BLaER1 (cell line): ENCODE data around the gene FOXP1.

ENCODE experiments used
- H3K27ac ChIP-seq: shearing (Covaris generic); formaldehyde crosslinking; 2 replicates; pipeline ENCODE4 v1.8.1; 2022
- H3K27me3 ChIP-seq: shearing (Covaris generic); formaldehyde crosslinking; 2 replicates; pipeline ENCODE4 v1.8.1; 2022
- H3K36me3 ChIP-seq: shearing (Covaris generic); formaldehyde crosslinking; 2 replicates; pipeline ENCODE4 v1.8.1; 2022
- H3K4me1 ChIP-seq: shearing (Covaris generic); formaldehyde crosslinking; 2 replicates; pipeline ENCODE4 v1.8.1; 2022
- H3K4me2 ChIP-seq: shearing (Covaris generic); formaldehyde crosslinking; 2 replicates; pipeline ENCODE4 v1.8.1; 2022
- H3K4me3 ChIP-seq: shearing (Covaris generic); formaldehyde crosslinking; 2 replicates; pipeline ENCODE4 v1.8.1; 2022
- H3K9ac ChIP-seq: shearing (Covaris generic); formaldehyde crosslinking; 2 replicates; pipeline ENCODE4 v1.8.1; 2022
- H3K9me3 ChIP-seq: shearing (Covaris generic); formaldehyde crosslinking; 2 replicates; pipeline ENCODE4 v1.8.1; 2022
- H4K20me1 ChIP-seq: shearing (Covaris generic); formaldehyde crosslinking; 2 replicates; pipeline ENCODE4 v1.8.1; 2022
- Cebpa-rat ChIP-seq: shearing (Covaris generic); IDR thresholded peaks from 2 replicates; pipeline ENCODE4 v1.8.1; 2022

The FOXP1 gene

DNA sequence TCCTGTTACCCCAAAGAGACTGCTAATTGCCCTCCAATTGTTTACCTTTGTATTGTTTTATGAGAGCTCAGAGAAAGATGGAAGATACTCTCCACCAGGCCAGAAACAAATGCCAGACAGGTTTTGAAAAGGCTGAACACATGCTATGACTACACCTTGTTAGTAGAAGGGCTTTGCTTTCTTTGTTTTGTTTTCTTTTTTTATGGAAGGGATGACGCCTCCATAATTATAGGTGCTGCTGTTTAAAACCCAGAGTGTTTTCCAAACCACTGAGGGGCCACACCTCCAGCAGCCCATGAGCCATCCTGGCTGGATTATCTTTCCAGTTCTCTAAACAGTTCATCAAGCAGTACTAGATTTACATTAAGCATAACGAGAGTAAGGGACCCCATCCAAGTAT lies 5.6 kb upstream of the FOXP1 start:
- H3K36me3 ChIP-seq = no peaks in the 10 kb centered on the region
- TF ChIP-seq Cebpa-rat = no peak
- H3K4me2 ChIP-seq = no peak overlapping the region
- no peak overlapping the region for H3K4me3 ChIP-seq
- H3K27me3 ChIP-seq = no peaks in the 10 kb centered on the region
- H4K20me1 ChIP-seq = no peaks in the 10 kb centered on the region
- H3K27ac ChIP-seq = no peak overlapping the region
- no peaks in the 10 kb centered on the region for H3K9me3 ChIP-seq
- H3K4me1 ChIP-seq = peaks cover 19% of the 10 kb centered on the region; the same call in 1 of the 2 replicates
- no peak overlapping the region for H3K9ac ChIP-seq

DNA sequence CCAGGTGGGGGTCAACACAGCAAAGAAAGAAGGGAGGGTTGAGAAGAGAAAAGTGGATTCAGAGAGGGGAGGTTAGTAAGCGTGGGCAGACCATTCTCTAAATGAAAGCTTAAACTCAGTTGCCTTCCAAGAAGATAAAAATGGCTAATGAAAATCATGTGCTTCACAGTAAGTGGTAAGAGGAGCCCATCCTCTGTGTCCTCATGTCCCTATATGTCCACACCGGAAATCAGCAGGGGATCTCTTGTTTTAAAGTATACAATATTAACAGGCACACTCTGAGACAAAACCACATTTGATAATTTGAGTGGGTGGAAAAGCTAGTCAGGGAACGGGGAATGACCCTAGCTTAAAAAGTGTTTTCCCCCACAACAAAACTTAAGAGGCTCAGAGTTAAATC lies 4.4 kb upstream of the FOXP1 start:
- H3K27ac ChIP-seq = no peak overlapping the region

GRCh38 chr3:71586810-71587242 lies 3.3 kb upstream of the FOXP1 start:
- peaks cover 21% of the 10 kb centered on the region for H3K4me1 ChIP-seq
- no peaks in the 10 kb centered on the region for H3K36me3 ChIP-seq
- H3K4me3 ChIP-seq = no peak overlapping the region
- no peaks in the 10 kb centered on the region for H3K9me3 ChIP-seq
- peaks cover 4% of the 10 kb centered on the region for H4K20me1 ChIP-seq
- no peak for TF ChIP-seq Cebpa-rat
- no peak overlapping the region for H3K27ac ChIP-seq
- no peak overlapping the region for H3K4me2 ChIP-seq
- no peak overlapping the region for H3K9ac ChIP-seq
- H3K27me3 ChIP-seq = peaks cover 13% of the 10 kb centered on the region

More for the DNA sequence above, 4.4 kb upstream of the FOXP1 start:
- Histone ChIP-seq H3K36me3 (no peaks in the 10 kb centered on the region), H3K4me3 (no peak overlapping the region), H3K9me3 (no peaks in the 10 kb centered on the region), H4K20me1 (no peaks in the 10 kb centered on the region), H3K27me3 (peaks cover 1% of the 10 kb centered on the region), H3K4me2 (no peak overlapping the region), H3K9ac (no peak overlapping the region), H3K4me1 (peaks cover 19% of the 10 kb centered on the region; the same call in 1 of the 2 replicates)
- no peak for TF ChIP-seq Cebpa-rat

DNA sequence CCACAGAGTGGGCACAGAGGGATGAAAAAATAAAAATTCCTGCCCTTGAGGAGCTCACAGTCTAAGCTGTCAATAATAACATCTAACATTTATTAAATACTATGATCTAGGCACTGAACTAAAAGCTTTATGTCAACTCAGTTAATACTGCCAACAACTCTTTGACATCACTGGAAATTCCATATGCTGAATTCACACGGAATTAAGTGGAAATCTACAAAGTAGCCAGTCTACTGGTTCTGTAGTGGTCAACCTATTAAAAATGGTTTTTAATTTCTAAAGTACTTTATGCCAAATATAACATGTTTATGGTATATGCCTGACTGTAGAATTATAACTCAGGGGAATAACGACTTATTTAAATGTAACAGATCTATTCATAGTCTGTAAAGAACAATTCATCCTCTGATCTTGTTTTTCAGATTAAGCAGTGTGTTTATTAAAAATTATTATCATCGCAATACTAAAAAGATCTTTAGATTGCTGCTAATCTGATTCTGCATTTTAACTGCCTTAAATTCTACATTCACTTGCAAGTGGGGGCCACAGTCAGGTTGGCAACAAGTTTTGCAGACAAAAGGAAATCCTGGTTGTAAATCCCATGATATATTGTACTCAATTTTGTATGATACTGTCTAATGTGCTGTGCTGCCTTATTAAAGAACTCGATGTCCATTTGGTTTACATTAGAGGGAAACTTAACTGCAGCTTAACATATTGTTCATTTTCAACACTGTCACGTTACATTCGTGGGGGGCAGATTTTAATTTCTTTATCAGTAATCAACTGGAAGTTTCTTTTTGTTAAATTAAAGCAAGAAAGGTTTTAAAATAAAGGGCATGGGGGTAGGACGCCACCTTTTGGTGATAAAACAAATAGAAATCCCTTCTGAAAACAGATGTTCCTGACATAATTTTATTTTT lies 2.6 kb upstream of the FOXP1 start:
- H3K27ac ChIP-seq = no peak overlapping the region
- peak overlapping the region; percentile 76; the same call in 1 of the 2 replicates for H3K4me2 ChIP-seq
- H3K27me3 ChIP-seq = peaks cover 19% of the 10 kb centered on the region
- H3K36me3 ChIP-seq = no peaks in the 10 kb centered on the region
- no peaks in the 10 kb centered on the region for H3K9me3 ChIP-seq
- no peak for TF ChIP-seq Cebpa-rat
- no peak overlapping the region for H3K4me3 ChIP-seq
- H4K20me1 ChIP-seq = peaks cover 11% of the 10 kb centered on the region
- H3K9ac ChIP-seq = no peak overlapping the region
- peaks cover 28% of the 10 kb centered on the region for H3K4me1 ChIP-seq

DNA sequence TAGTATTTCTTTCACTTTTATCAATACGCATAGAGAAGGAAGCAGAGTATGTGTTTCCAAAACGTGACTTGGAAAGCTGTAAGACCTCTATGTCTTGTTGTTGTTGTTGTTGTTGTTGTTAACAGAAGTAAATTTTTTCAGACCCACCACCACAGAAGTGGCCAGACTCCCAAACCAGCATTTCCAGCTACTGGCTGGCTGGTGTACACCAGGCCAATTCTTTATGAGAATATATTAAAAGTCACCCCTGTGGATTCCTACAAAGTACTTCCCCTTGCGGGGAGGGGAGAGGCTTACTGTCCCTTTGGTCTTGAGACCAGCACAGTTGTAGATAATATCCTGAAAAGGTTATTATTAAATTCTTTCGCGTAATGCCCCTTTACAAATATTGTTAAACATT lies 1.6 kb upstream of the FOXP1 start:
- Histone ChIP-seq H3K4me1 (peaks cover 30% of the 10 kb centered on the region), H3K36me3 (no peaks in the 10 kb centered on the region), H3K9ac (no peak overlapping the region), H4K20me1 (peaks cover 21% of the 10 kb centered on the region), H3K27me3 (peaks cover 30% of the 10 kb centered on the region), H3K4me2 (peak overlapping the region; percentile 76), H3K9me3 (no peaks in the 10 kb centered on the region), H3K4me3 (peak overlapping the region; percentile 83), H3K27ac (no peak overlapping the region)
- no peak for TF ChIP-seq Cebpa-rat

DNA sequence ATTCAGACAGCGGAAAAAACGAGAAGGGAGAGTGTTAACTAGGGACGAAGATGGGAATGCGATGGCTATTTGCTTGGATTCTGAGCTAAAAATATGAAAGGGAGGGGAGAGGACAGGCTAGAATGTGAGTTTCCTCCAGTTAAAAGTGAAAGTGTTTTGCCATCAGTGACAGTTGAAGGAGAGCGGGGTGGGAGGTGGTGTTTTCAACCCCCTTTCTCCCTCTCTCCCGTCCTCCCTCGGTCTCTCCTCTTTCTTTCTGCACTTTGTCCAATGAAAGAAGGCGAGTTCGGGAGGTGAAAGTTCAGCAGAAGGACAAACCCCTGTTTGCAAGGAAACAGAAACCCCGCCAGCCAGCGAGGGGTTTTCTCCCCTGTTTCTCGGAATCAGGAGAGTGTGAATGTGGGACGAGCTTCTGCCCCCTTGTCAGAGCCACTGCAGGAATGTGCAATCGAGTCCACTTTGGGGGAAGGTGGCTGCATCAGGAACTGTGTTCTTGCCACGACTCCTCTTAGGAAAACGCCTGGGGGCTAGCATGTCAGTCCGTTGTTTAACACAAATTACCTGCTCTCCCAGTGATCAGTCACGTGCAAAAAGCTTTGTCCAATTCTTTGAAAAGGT lies 975 bp upstream of the FOXP1 start:
- H3K27me3 ChIP-seq = peaks cover 36% of the 10 kb centered on the region
- H3K9me3 ChIP-seq = no peaks in the 10 kb centered on the region
- no peaks in the 10 kb centered on the region for H3K36me3 ChIP-seq
- peak overlapping the region; percentile 76 for H3K4me2 ChIP-seq
- H3K4me1 ChIP-seq = peaks cover 30% of the 10 kb centered on the region
- TF ChIP-seq Cebpa-rat = no peak
- H4K20me1 ChIP-seq = peaks cover 28% of the 10 kb centered on the region
- peak overlapping the region; percentile 37 for H3K27ac ChIP-seq
- H3K9ac ChIP-seq = peak overlapping the region; percentile 67
- H3K4me3 ChIP-seq = peak overlapping the region; percentile 83

- Histone ChIP-seq H3K4me2 (peak overlapping the region; percentile 97), H3K9ac (peak overlapping the region; percentile 86), H3K36me3 (no peaks in the 10 kb centered on the region), H3K4me3 (peak overlapping the region; percentile 83), H3K9me3 (no peaks in the 10 kb centered on the region), H3K27me3 (peaks cover 52% of the 10 kb centered on the region), H3K27ac (peak overlapping the region; percentile 90), H3K4me1 (peaks cover 30% of the 10 kb centered on the region), H4K20me1 (peaks cover 44% of the 10 kb centered on the region)
- no peak for TF ChIP-seq Cebpa-rat
These were observed 639 bp downstream of the FOXP1 start for GRCh38 chr3:71582612-71583565.

GRCh38 chr3:71582036-71582611 lies 1.4 kb downstream of the FOXP1 start:
- peak overlapping the region; percentile 86 for H3K9ac ChIP-seq
- H3K36me3 ChIP-seq = no peaks in the 10 kb centered on the region
- H3K27me3 ChIP-seq = peaks cover 59% of the 10 kb centered on the region
- H4K20me1 ChIP-seq = peaks cover 52% of the 10 kb centered on the region
- H3K9me3 ChIP-seq = no peaks in the 10 kb centered on the region
- peak overlapping the region; percentile 90 for H3K27ac ChIP-seq
- peaks cover 30% of the 10 kb centered on the region for H3K4me1 ChIP-seq
- H3K4me3 ChIP-seq = peak overlapping the region; percentile 83
- peak overlapping the region; percentile 97 for H3K4me2 ChIP-seq
- no peak for TF ChIP-seq Cebpa-rat

DNA sequence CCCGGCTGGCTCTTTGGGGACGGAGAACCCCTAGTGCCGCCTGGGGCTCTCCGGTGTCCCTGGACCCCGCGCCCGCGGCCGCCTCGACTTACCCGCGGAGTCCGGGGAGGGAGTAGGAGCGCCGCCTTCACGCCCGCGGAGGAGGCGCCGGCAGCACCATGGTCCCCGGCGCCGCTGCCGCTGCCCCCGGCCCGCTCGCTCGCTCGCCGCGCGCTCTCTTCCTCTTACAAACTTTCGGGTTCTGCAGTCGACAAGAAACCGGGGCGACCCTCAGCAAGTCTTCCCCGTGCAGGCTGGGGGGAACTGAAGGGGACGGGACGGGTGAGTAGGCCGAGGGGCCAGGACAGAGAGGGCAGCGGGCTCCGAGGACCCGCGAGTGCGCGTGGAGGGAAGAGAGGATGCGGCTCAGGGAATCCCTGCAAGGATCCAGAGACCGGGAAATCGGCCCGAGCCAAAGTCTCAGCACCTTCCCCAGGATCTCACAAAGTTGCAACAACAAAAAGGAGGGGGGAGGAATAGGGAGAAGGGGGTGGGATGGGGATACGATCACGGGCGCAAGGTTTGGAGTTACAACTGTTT lies 2.0 kb downstream of the FOXP1 start:
- Histone ChIP-seq H3K4me3 (peak overlapping the region; percentile 83), H3K4me2 (peak overlapping the region; percentile 97), H3K27ac (peak overlapping the region; percentile 31; the same call in 1 of the 2 replicates), H3K4me1 (peaks cover 30% of the 10 kb centered on the region), H3K27me3 (peaks cover 64% of the 10 kb centered on the region), H3K9ac (peak overlapping the region; percentile 86; the same call in 1 of the 2 replicates), H4K20me1 (peaks cover 57% of the 10 kb centered on the region), H3K36me3 (no peaks in the 10 kb centered on the region), H3K9me3 (no peaks in the 10 kb centered on the region)
- TF ChIP-seq Cebpa-rat = no peak
